Activated CD8-positive, alpha-beta memory T cell treated with anti-CD3 and anti-CD28 coated beads, Interleukin-2, amount 50 U/mL, for 1 hour (primary cell): Measurements from ENCODE around the gene EMILIN3.
"Not testable (repeated sequence)": the region's sequence is repeated elsewhere in the genome, so short reads cannot be mapped to it uniquely, and the experiment has no call there.

ENCODE experiments used
- DNase-seq: peaks from one replicate; pipeline ENCODE4 v3.0.0-alpha.2; 2020; ENCODE audit errors: extremely low read depth

EMILIN3 gene

GRCh38 chr20:41318271-41318649 lies 48.4 kb downstream of the EMILIN3 start:
- DNase-seq, result no peak

DNA sequence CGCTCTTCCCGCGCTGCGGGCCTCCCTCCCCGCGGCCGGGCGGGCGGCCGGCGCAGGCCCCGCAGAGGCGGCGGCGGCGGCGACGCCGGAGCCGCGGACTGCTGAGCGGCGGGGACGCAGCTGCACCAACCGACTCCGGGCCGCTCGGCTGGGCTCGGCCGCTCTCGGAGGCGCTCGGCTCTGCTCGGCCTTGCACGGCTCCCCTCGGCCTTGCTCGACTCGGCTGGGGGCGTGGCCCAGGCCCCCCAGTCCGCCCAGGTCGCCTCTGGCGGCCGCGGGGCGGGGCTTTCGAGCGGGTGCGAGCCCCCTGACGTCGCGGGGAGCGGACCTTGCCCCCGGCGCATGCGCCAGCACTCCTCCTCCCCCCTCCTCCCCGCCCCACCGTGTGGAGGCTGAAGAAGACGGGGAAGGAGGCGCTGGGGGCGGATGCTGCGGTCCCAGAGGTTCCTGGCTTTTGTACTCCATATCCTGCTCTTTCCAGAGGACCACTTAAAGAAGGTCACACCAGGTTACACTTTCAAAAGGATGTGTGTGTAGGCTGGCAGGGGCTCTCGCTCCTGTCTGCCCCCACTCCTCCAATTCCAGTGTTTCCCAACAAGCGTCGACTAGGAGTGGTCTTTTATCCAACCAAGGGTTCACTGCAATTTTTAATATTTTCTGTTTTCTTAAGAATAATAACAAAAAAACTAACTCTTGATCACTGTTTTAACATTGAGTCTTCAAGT lies 48.9 kb downstream of the EMILIN3 start, which contains the start of gene ZHX3:
TSS of gene ZHX3 (minus strand) at position 186 of the 725 bp plus-strand sequence. CDS start 112,815 bp downstream, outside the sequence.
- peak; percentile 81 for DNase-seq

- DNase-seq, result peak; percentile 17
These were observed 49.7 kb downstream of the EMILIN3 start for GRCh38 chr20:41316602-41317545.

- DNase-seq, result no peak
These were observed 50.6 kb downstream of the EMILIN3 start for GRCh38 chr20:41316051-41316450.

GRCh38 chr20:41314386-41314785 lies 52.2 kb downstream of the EMILIN3 start:
- no peak for DNase-seq

DNA sequence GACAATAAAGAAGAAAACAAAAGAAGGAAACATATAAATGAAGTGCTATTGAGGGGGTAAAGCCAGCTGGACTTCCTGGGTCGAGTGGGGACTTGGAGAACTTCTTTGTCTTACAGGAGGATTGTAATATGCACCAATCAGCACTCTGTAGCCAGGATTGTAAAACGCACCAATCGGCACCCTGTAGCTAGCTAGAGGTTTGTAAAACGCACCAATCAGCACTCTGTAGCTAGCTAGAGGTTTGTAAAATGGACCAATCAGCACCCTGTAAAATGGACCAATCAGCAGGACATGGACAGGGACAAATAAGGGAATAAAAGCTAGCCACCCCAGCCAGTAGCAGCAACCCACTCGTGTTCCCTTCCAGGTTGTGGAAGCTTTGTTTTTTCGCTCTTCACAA lies 54.6 kb downstream of the EMILIN3 start:
- DNase-seq, result not testable (repeated sequence)
